NCI-H2227 treated with DMSO at 0.1 percent for 48 hours (cell line): ENCODE data around the gene PRSS1.
"Not testable (repeated sequence)": the region's sequence is repeated elsewhere in the genome, so short reads cannot be mapped to it uniquely, and the experiment has no call there.

Experiments used
- DNase-seq: peaks from one replicate; lab custom pipeline; 2025; lab: John Stamatoyannopoulos, UW

The PRSS1 gene

DNA sequence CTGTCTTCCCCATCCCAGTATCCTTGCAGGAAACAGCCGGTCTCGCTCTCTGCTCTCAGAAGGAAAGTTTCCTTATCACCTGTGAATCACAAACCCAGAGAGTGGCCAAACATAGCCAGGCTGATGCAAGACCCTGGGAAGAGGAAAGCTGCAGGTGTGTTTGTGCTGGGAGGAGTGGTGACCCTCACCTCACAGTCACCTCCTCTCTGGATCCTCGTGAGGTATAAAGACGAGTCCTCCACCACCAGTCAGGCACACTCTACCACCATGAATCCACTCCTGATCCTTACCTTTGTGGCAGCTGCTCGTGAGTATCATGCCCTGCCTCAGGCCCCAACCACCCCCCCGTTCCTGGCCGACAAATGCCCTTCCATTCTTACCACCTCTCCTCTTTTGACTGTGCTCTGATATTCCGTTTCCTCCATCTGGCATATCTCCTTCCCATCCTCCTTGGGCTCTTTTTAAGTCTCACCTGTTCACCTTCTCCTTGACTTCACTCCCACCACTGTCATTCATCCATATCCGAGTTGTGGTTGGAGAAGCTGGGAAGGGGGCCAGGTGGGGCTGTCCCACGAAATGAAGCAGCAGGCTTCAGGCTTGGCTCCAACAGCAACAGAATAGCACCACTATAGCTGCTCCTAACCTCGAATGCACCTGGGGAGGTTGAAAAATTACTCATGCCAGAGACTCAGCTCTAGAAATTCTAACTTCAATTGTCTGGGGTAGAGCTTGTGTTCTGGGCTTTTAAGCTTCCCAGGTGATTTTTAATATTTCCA is at the start of gene PRSS1:
Gene PRSS1 (plus strand): TSS at position 255 of the 776 bp plus-strand sequence. CDS start 13 bp downstream, at position 268.
- no peak for DNase-seq

DNA sequence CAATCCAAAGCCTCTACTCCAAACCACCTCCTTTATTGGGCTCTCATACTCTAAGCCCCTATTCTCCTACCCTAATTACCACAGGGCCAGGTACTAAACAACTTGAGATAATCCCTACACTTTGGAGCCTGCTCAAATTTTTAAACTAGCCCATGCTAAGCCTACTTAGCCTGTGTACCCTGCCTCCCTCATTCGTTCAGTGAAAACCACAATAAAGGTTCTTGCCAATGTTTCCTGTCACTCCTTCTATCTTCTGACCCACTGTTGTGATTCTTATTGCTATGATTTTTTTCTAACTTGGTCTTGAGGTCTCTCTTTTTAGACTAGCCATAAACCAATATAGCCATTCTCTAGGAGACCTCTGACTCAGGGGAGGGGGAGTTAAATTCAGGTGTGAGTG is 48.3 kb upstream of the PRSS1 start:
- DNase-seq, result not testable (repeated sequence)

DNA sequence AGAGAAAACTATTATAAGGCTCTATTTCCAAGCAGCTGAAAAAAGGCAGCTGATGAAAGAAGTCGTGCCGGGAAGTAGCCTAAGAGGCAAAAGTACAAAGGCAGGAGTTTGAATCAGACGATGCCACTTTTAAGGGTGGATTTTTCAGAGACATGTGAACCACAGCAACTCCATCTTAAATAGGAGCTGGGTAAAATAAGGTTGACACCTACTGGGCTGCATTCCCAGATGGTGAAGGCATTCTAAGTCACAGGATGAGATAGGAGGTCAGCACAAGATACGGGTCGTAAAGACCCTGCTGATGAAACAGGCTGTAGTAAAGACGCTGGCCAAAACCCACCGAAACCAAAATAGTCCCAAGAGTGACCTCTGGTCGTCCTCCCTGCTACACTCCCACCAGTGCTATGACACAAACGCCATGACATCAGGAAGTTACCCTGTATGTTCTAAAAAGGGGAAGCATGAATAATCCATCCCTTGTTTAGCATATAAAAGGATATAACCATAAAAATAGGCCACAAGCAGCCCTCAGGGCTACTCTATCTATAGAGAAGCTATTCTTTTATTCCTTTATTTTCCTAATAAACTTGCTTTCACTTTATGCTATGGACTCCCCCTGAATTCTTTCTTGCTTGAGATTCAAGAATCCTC is 45.5 kb upstream of the PRSS1 start:
- DNase-seq, result no peak

DNA sequence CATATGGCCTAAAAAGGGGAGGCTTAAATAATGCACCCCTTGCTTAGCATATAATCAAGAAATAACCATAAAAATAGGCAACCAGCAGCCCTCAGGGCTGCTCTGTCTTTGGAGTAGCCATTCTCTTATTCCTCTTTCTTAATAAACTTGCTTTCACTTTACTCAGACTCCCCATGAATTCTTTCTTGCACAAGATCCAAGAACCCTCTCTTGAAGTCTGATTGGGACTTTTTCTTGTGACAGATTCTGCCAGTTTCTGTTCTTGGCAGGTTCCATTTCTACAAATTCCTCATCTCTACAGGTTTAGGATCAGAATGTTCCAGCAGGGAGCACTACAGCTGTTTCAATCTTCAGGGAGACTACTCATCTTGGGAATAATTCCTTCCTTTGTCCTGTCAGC is 40.5 kb upstream of the PRSS1 start:
- not testable (repeated sequence) for DNase-seq

DNA sequence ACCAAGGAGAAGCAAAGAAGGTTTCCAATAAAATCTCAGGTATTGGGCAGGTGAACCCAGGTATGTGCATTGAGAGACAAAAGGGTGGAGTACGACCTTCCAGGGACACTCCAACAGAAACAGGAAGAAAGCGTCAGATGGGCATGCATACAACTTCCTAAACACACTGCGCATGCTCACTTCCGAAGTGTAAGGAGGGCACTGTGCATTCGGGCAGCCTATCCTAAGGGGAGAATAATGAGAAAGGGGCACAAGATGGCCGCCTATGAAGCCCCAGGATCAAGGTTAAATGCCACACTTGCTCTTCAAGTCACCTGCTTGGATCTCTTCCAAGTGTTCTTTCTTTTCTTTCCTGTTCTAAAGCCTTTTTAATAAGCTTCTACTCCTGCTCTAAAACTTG is 39.4 kb upstream of the PRSS1 start:
- no peak for DNase-seq

DNA sequence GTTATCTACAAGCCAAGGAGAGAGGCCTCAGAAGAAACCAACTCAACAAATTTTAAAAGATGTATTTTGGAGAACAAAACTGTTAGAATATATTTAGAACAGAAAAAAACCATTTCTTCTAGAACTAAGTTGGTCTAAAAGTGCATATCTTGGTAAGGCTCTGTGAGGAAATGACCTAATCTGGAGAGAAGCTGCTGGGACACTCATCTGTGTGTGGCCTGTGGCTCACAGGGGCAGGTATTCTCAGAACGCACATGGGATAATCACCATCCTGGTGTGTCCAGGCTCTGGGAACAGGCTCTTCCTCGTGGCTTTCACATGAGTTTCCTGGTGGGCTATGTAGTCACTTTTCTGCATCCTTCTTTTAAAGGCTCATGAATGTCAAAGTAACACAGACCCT is 38.1 kb upstream of the PRSS1 start:
- DNase-seq, result no peak

DNA sequence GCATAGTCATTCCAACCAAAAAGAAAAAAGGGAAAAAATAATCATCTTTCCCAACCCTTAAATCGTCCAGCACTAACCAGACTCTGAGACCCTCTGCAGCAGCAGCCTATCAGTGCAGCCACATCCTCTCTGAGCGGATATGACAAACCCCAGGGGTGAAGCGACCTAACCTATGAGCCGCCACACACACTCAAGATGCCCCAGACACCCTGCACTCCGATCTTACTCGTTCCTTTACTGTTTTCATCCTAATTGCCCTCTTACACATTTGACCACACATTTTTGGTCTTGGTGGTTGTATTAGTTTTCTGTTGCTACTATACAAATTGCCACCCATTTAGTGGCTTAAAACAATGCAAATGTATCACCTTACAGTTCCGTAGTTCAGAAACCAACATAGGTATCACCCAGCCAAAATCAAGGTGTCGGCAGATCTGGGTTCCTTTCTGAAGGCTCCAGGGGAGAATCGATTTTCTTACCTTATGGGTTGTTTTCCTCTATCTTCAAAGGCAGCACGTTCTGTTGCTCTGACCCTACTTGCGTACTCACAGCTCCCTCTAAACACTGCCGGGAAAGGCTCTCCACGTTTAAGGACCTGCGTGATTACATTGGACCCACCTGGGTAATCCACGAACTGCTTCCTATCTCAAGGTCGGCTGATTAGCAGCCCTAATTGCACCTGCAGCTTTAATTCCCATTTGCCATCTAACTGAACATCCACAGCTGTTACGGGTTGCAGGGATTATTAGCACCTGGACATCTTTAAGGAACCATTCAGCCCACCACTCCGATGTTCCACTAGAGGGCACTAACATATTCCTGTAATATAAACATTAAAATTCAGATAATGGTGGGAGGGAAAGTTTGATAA is 37.3 kb upstream of the PRSS1 start:
- no peak for DNase-seq

DNA sequence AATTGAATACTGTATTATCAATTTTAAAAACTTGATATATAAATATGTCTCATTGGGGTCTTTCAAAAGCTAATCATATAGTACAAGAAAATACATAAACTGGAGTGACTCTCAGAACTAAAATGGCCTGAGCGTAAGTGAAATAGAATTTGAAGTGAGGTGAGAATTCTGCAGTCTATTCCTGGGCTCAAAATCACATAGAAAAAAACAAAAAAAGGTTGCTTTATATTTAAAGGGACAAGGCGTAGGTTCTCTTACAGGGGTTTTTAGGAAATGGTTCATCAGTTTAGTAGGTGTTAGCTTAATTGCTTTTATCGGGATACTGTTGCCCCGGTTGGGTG is 36.7 kb upstream of the PRSS1 start:
- no peak for DNase-seq

DNA sequence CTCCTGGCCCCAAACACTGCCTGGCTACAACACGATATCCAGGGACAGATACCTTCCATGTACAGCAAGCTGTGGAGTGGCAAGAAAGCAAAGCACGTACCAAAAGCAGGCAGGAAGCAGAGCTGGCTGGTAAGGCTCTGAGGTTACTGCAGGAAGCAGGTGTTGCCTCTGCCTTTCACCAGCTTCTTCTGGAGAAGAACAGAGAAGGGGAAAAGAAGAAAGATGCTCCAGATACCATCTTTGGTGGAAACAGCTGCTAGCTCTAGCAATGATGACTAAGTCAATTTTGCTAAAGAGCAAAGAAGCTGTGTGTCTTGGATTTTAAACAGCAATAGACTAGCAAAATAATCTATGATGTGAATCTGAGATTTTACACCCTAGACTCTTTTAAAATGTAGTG is 34.9 kb upstream of the PRSS1 start:
- no peak for DNase-seq

DNA sequence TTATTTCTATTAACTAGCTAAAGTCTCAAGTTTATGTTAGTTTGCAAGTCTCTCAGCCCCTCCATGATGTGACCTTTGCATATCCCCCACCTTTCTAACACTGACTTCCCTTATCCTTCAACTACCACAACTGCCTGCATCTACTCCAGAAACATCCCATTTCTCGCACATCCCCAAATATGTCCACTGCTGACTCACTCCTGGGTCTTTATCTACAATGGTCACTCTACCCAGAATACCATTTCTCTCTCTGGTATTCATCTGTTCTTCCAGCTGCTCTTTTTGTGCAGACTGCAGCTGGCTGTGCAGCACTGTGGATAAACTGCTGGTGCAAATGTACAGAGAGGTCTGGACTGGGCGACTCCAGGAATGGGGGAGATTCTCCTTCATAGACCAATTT is 32.7 kb upstream of the PRSS1 start:
- DNase-seq, result no peak

DNA sequence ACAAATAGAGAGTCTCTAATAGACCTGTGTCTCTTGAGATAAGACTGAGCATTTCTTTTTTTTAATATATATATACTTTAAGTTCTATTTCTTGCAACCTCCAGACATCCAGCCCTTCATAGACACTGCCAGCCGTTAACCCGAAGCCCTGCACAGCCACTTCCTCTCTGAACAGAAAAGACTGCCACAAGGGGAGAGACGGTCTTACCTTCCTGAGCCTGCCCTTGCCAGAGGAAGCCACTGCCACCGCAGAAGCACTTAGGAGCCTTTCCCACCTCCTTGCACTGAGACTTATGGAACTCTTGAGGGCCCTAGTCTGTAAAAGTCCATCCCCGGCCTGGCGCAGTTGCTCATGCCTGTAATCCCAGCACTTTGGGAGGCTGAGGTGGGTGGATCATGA is 31.8 kb upstream of the PRSS1 start:
- no peak for DNase-seq

DNA sequence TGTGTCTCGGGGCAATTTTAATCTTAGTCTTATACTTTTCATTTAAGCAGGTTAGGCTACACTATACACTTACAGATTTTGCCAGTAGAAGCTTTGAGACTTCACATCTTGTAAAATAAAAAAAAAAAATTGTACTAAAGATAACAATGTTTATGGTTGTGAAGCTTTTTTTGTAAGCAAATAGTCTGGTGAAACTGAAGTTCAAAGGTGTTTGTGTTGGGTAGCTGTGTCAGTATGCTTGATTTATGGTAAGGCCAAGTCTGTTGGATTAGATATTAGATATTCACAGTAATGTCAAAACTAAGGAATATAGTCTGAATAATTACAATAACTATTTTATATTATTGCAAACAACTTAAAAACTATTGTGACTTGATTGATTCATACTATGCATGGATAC is 31.0 kb upstream of the PRSS1 start:
- DNase-seq, result no peak

DNA sequence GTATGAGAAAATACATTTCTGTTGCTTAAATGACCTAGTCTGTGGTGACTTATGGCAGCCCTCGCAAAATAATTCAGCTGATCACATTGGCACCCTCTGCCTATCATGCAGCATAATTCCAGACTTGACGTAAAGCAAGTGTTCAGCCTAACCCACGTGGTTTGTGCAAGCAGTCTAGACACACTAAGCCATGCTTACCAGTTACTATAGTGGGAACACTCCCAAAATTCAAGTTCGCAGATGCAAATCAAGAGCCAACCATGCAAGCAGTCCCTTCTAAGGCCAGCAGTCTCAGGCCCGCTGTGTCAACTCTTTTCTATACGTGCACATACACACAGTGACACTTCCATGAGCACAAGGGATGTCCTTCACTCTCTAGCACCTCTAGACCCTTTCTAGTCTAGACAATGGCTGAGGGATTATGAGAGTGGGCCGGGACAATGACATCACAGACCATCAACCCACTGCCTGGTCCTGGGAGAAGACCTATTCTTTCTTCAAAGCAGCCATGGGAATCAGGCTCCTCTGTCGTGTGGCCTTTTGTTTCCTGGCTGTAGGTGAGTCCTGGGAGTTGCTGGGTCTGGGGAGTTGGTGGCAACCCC is 29.0 kb upstream of the PRSS1 start:
- no peak for DNase-seq

DNA sequence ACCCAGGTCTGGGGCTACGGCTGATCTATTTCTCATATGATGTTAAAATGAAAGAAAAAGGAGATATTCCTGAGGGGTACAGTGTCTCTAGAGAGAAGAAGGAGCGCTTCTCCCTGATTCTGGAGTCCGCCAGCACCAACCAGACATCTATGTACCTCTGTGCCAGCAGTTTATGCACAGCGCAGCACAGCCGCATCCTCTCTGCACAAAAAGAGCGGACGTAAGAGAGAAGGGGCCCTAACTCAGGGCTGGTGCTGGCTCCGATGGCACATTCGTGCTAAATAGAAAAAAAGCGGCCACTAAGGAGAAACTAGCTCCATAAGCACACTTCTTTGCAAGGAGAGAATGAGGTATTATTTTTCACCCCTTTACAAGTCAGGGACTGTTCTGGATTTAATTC is 28.3 kb upstream of the PRSS1 start:
- no peak for DNase-seq

DNA sequence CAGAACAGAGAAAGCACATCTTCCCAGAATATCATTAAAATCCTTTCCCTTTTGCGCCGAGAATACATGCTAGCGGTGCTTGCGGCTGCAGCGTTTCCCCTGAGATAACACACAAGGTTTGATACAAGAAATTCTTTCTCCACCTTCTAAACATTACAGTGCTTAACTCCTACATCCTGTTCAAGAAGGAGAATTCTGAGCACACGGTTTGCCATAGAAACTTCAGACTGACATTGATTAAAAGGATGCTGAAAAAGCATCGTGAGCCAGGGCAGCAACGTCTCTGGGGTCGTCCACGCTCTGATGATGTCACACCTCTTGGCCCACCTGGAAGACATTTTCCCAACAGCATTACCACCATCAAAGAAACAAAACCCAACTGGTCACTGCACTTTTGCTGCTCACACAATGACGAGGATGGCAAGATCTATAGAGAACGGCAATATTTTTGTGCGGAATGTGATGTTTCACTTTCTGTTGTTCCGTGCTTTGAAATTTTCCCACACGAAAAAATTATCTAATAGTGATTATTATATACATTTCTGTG is 27.0 kb upstream of the PRSS1 start:
- no peak for DNase-seq

DNA sequence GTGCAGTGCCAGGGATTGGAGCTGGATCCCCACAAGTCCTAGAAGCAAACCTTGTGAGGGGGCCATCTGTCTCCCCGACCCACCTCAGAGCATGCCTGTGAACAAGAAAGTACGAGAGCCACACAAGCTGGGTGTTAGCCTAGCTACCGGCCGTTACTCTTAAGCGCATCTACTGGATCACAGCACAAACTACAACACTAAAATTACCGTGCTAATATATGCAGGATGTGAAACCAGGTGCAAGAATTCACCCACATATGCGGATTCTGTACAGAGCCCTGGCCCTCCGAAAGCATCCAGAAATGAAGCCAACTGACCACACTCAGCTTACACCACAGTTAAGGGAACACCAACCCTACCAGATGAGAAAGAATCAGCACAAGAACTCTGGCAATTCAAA is 16.0 kb upstream of the PRSS1 start:
- DNase-seq, result no peak

DNA sequence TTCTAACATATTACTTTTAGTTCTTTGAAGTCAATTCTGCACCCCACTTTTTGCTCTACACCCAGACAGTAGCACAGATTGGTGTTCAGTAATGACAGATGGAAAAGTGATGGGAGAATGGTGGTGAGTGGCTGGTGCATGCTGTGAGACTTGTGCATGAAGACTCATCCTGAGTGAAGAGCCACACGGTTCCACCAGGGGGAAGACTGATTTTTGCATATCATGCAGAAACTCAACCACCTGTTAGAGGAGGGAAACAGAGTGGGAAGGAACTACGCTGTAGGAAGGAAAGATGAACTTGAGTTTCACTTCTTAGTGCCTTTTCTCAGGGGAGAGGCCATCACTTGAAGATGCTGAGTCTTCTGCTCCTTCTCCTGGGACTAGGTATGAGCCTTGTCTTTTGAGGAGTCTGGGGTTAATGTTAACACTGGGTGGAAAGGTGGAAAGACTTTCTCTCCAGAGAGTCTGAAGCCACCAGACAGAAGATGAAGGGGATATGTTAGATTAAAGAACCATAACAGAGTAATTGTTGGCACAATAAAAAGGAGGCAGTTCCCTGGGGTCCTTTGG is 9.3 kb upstream of the PRSS1 start:
- DNase-seq, result no peak

DNA sequence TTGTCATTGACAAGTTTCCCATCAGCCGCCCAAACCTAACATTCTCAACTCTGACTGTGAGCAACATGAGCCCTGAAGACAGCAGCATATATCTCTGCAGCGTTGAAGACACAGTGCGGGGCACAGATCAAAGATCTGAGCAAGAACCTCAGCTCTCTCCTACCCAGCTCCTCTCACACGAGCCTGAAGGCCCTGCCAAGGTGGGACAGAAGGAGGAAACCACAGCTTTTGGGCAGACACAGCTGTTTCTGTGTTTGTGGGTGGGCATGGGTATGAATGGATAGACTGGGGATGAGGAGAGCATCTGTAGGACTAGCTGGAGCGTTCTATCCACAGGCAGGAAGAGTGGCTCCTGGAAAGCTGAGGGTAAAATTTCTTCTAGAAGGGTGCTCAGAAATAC is 8.5 kb upstream of the PRSS1 start:
- no peak for DNase-seq

DNA sequence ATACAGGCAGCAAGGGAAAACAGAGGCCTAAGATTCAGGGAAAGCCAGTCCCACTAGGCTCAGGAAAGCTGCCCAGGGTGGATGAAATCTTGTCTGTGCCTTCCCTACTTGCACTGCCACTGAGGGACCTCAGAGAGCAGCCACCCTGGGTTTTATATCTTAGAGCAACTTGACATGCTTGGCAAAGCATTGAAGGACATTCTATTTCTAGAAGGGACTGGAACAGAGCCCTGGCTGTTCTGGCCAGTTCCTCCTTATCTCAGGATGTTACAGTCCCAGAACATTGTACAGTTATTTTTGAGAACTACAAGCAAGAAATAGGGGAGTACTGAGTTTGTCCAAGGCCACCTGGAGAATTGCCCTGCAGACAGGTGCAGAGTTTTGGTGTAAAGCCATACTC is 7.3 kb upstream of the PRSS1 start:
- not testable (repeated sequence) for DNase-seq

DNA sequence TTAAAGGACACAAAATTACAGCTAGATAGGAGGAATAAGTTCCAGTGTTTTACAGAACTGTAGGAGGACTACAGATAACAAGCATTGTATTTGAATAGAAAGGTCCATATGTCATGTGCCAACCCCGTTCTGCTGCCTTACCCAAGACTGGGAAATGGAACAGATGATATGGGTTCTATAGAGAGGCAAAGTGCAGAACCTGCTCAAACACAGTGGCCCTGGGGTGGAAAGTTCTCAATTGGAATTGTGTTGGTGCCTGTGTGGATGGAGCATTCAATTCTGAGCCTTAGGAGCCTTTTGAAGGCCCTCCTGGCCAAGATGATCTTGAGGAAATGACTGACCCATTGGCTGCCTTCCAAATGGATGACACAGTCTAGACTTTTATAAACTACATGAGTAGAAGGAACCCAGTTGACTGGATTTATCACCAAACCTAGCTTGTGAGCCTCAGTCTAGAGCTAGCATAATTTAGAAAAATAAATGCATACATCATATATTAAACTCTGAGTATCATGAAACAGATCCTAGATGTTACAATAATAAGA is 4.1 kb upstream of the PRSS1 start:
- no peak for DNase-seq

DNA sequence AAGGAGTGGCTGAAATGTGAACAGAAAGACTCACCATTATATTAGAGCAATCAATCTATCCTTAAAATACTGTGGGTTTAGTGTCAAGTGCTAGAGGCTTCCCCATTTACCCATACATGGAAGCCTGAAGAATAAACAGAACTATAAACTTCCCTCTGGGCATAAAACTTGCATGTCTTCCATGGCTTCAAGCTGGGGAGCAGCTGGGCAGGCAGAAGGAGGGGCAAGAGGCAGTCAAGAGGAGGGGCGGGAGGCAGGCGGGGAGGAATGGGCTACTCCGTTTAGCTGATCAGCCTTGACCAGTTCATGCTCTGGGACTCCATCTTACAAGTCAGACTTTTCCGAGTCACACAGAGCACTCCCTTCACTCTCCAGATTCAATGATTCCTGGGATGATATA is 3.5 kb upstream of the PRSS1 start:
- DNase-seq, result no peak

DNA sequence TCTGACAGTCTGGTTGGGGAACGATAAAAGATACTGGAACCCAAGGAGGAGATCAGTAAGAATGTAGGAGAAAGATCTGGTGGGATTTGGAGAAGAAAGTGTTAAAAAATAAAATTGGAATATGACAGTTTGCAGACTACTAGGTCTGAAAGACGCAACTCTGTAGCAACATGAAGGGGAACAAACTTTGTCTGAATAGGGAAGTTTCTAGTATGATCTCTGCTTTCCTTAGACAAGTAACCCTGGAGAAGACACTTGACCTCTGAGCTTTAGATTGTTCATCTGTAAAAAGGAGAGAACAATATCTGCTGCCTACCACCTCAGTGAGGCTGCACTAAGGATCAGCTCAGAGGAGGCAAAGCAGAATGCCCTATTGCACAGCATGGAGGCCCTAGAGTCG is 3.0 kb upstream of the PRSS1 start:
- no peak for DNase-seq
